ENCODE results near the gene MAP1LC3B2.

The MAP1LC3B2 gene

GRCh38 chr12:116601933-116602810 lies 43.0 kb downstream of the MAP1LC3B2 start:
- no peak overlapping the region for H3K9ac ChIP-seq (ENCODE audit: low read depth, low read length)
- H3K36me3 ChIP-seq (ENCODE audit: insufficient read depth, low read length): no peaks in the 10 kb centered on the region; the same call in 1 of the 2 replicates
- H3K9me3 ChIP-seq (ENCODE audit: control insufficient read depth, insufficient read depth, low read length): 0 out of 2 replicates have a peak, but pooled peaks cover 1% of the 10 kb centered on the region
- H3K4me1 ChIP-seq (ENCODE audit: insufficient read depth, low read length): peaks cover 34% of the 10 kb centered on the region

DNA sequence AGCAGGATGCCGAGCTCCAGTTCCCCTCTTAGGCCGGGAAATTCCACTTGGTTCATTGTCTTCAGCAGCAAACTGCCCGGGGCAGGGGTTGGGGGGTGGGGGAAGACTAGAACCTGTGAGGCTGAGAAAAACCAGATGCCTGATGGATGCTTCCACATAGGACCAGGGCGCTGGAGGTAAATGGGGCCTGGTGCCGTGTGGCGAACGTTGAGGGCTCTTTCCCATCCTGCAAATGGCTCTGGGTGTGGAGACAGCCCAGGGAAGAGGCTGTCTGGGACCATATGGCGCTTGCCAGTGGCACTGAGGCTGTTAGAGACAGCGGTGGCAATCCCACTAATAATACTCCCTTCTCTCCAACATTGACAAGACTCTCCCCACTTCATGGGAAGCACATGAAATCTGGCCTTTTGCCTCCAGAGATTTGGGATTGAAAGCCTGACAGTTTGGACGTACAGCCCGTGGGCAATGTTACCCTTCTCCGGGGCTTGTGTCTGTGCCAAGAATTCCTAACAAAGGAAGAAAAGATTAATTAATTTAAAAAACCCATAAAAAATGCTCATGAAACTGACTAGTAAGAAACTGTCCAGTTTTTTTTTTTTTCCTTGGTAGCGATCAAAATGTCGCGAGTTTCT lies 44.5 kb downstream of the MAP1LC3B2 start:
- no peaks in the 10 kb centered on the region; the same call in 1 of the 2 replicates for H3K36me3 ChIP-seq (ENCODE audit: insufficient read depth, low read length)
- peaks cover 27% of the 10 kb centered on the region for H3K4me1 ChIP-seq (ENCODE audit: insufficient read depth, low read length)
- H3K9ac ChIP-seq (ENCODE audit: low read depth, low read length): no peak overlapping the region
- H3K9me3 ChIP-seq (ENCODE audit: control insufficient read depth, insufficient read depth, low read length): 0 out of 2 replicates have a peak, but pooled peaks cover 3% of the 10 kb centered on the region

- H3K4me1 ChIP-seq (ENCODE audit: insufficient read depth, low read length): peaks cover 25% of the 10 kb centered on the region
- H3K36me3 ChIP-seq (ENCODE audit: insufficient read depth, low read length): no peaks in the 10 kb centered on the region; the same call in 1 of the 2 replicates
- H3K9me3 ChIP-seq (ENCODE audit: control insufficient read depth, insufficient read depth, low read length): 0 out of 2 replicates have a peak, but pooled peaks cover 3% of the 10 kb centered on the region
- no peak overlapping the region for H3K9ac ChIP-seq (ENCODE audit: low read depth, low read length)
Observed at GRCh38 chr12:116604178-116604895, 45.2 kb downstream of the MAP1LC3B2 start.

- peaks cover 24% of the 10 kb centered on the region for H3K4me1 ChIP-seq (ENCODE audit: insufficient read depth, low read length)
- no peaks in the 10 kb centered on the region; the same call in 1 of the 2 replicates for H3K36me3 ChIP-seq (ENCODE audit: insufficient read depth, low read length)
- H3K9me3 ChIP-seq (ENCODE audit: control insufficient read depth, insufficient read depth, low read length): 0 out of 2 replicates have a peak, but pooled peaks cover 3% of the 10 kb centered on the region
- H3K9ac ChIP-seq (ENCODE audit: low read depth, low read length): no peak overlapping the region
Observed at GRCh38 chr12:116604951-116605641, 45.9 kb downstream of the MAP1LC3B2 start.

DNA sequence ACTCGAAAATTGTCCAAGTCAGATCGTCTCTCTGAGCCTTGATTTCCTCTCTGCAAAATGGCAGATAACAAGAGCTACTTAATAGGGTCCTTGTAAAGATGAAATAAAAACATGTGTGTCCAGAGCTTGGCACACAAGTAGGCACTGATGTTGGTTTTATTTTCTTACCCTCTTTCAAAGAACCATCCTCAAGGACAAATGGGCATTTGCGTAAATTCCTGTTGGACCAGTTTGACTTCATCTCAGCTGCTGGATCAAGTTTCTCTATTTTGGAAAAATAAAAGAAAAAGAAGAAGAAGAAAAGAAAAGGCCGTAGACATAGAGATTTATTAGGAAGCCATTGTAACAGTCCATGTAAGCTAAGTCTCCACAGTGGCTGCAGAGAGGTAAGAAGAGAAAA lies 47.2 kb downstream of the MAP1LC3B2 start:
- H3K4me1 ChIP-seq (ENCODE audit: insufficient read depth, low read length): peaks cover 24% of the 10 kb centered on the region
- no peaks in the 10 kb centered on the region; the same call in 1 of the 2 replicates for H3K36me3 ChIP-seq (ENCODE audit: insufficient read depth, low read length)
- no peak overlapping the region for H3K9ac ChIP-seq (ENCODE audit: low read depth, low read length)
- H3K9me3 ChIP-seq (ENCODE audit: control insufficient read depth, insufficient read depth, low read length): 0 out of 2 replicates have a peak, but pooled peaks cover 3% of the 10 kb centered on the region

DNA sequence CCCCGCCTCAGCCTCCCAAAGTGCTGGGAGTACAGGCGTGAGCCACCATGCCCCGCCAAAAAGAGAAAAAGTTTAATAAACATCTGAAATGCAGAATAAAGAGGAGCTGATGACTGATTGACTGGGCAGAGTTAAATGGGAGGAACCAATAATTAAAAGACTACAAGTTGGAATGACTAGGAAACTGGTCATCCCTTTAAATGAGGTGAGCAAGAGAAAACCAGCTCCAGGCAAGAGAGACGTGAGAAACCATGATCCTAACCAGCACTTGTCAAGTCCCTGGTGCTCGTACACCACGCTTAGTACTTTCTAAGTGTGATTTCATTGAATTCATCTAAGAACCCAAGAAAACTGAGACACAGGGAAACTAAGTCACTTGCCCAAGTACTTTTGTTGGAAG lies 47.9 kb downstream of the MAP1LC3B2 start:
- Histone ChIP-seq H3K9ac (ENCODE audit: low read depth, low read length) (no peak overlapping the region), H3K9me3 (ENCODE audit: control insufficient read depth, insufficient read depth, low read length) (0 out of 2 replicates have a peak, but pooled peaks cover 3% of the 10 kb centered on the region), H3K36me3 (ENCODE audit: insufficient read depth, low read length) (no peaks in the 10 kb centered on the region; the same call in 1 of the 2 replicates), H3K4me1 (ENCODE audit: insufficient read depth, low read length) (peaks cover 22% of the 10 kb centered on the region)

DNA sequence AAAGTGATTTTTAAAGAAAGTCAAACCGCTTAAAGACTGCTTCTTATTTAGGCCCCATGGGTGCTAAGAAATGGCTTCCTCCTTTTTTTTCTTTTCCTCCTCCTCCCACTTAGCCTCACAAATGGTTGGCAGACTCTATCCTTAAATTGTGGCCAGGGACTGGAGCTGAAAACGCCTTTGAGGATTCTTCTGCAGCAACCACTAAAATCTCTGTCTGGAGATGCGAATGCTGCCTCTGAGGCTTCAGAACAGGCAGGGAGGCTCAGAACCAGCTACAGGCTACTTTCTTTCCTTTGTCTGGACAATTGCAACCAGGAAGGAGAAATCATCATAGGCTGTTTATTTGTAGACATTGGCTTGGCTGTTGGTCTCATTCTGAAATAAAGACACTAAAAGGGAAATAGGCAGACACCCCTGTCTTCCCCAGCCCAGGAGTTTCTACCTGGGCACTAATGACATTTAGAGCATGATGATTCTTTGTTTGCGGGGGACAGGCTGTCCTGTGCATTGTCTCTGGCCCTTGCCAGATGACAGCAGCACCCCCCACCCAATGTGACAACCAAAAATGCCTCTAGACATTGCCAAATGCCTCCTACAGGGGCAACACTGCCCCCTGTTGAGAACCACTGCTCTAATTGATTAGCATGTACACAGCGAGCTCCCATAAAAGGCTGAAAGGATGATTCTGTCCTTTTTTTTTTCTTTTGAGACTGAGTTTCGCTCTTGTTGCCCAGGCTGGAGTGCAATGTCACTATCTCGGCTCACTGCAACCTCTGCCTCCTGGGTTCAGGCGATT lies 50.3 kb downstream of the MAP1LC3B2 start:
- no peaks in the 10 kb centered on the region for H3K36me3 ChIP-seq (ENCODE audit: insufficient read depth, low read length)
- 0 out of 2 replicates have a peak, but pooled peaks cover 3% of the 10 kb centered on the region for H3K9me3 ChIP-seq (ENCODE audit: control insufficient read depth, insufficient read depth, low read length)
- H3K9ac ChIP-seq (ENCODE audit: low read depth, low read length): no peak overlapping the region
- peaks cover 13% of the 10 kb centered on the region for H3K4me1 ChIP-seq (ENCODE audit: insufficient read depth, low read length)

GRCh38 chr12:116610971-116611541 lies 51.9 kb downstream of the MAP1LC3B2 start:
- Histone ChIP-seq H3K36me3 (ENCODE audit: insufficient read depth, low read length) (no peaks in the 10 kb centered on the region), H3K4me1 (ENCODE audit: insufficient read depth, low read length) (peaks cover 8% of the 10 kb centered on the region; the same call in 1 of the 2 replicates), H3K9me3 (ENCODE audit: control insufficient read depth, insufficient read depth, low read length) (0 out of 2 replicates have a peak, but pooled peaks cover 3% of the 10 kb centered on the region), H3K9ac (ENCODE audit: low read depth, low read length) (no peak overlapping the region)

GRCh38 chr12:116612436-116612835 lies 53.3 kb downstream of the MAP1LC3B2 start:
- peaks cover 13% of the 10 kb centered on the region; the same call in 1 of the 2 replicates for H3K4me1 ChIP-seq (ENCODE audit: insufficient read depth, low read length)

GRCh38 chr12:116613256-116613655 lies 54.1 kb downstream of the MAP1LC3B2 start:
- Histone ChIP-seq H3K9ac (ENCODE audit: low read depth, low read length) (no peak overlapping the region), H3K9me3 (ENCODE audit: control insufficient read depth, insufficient read depth, low read length) (no peaks in the 10 kb centered on the region), H3K4me1 (ENCODE audit: insufficient read depth, low read length) (peaks cover 13% of the 10 kb centered on the region; the same call in 1 of the 2 replicates), H3K36me3 (ENCODE audit: insufficient read depth, low read length) (no peaks in the 10 kb centered on the region)

More at GRCh38 chr12:116612436-116612835, 53.3 kb downstream of the MAP1LC3B2 start:
- no peak overlapping the region for H3K9ac ChIP-seq (ENCODE audit: low read depth, low read length)
- no peaks in the 10 kb centered on the region for H3K9me3 ChIP-seq (ENCODE audit: control insufficient read depth, insufficient read depth, low read length)
- no peaks in the 10 kb centered on the region for H3K36me3 ChIP-seq (ENCODE audit: insufficient read depth, low read length)

GRCh38 chr12:116614194-116614915 lies 55.2 kb downstream of the MAP1LC3B2 start:
- H3K4me1 ChIP-seq (ENCODE audit: insufficient read depth, low read length): peaks cover 8% of the 10 kb centered on the region; the same call in 1 of the 2 replicates
- H3K9ac ChIP-seq (ENCODE audit: low read depth, low read length): no peak overlapping the region
- H3K36me3 ChIP-seq (ENCODE audit: insufficient read depth, low read length): no peaks in the 10 kb centered on the region
- H3K9me3 ChIP-seq (ENCODE audit: control insufficient read depth, insufficient read depth, low read length): no peaks in the 10 kb centered on the region

GRCh38 chr12:116615141-116615861 lies 56.1 kb downstream of the MAP1LC3B2 start:
- peaks cover 13% of the 10 kb centered on the region for H3K4me1 ChIP-seq (ENCODE audit: insufficient read depth, low read length)
- no peak overlapping the region for H3K9ac ChIP-seq (ENCODE audit: low read depth, low read length)
- H3K9me3 ChIP-seq (ENCODE audit: control insufficient read depth, insufficient read depth, low read length): no peaks in the 10 kb centered on the region
- no peaks in the 10 kb centered on the region for H3K36me3 ChIP-seq (ENCODE audit: insufficient read depth, low read length)
